GM19328 (cell line): ENCODE results near the gene CA10.

ENCODE experiments used
- ATAC-seq: cut with Tn5 transposase; IDR thresholded peaks from one replicate; pipeline ENCODE4 v1.9.1; 2021; ENCODE audit warnings: mild to moderate bottlenecking, moderate library complexity; ENCODE audit not compliant: unreplicated experiment

The CA10 gene

DNA sequence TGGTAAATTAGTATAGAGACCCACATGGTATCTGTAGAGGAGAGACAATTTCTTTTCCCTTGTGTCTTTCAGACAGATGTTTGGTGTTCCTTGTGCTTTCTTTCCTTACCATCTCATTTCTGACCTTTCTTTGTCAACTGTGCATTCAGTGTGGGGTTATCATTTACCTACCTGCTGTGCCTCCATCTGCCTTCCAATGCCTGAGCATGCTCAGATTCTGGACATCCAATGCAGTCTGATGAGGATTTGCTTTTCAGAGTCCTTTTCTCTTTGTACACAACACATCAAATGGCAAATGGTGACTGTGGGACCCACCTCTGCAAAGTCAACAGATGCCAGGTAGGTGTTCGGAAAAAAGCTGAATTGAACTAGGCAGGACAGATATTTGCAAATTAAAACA is 364.8 kb downstream of the CA10 start:
- ATAC-seq: no peak

- no peak for ATAC-seq
These were observed 379.7 kb downstream of the CA10 start for GRCh38 chr17:51778842-51779241.

DNA sequence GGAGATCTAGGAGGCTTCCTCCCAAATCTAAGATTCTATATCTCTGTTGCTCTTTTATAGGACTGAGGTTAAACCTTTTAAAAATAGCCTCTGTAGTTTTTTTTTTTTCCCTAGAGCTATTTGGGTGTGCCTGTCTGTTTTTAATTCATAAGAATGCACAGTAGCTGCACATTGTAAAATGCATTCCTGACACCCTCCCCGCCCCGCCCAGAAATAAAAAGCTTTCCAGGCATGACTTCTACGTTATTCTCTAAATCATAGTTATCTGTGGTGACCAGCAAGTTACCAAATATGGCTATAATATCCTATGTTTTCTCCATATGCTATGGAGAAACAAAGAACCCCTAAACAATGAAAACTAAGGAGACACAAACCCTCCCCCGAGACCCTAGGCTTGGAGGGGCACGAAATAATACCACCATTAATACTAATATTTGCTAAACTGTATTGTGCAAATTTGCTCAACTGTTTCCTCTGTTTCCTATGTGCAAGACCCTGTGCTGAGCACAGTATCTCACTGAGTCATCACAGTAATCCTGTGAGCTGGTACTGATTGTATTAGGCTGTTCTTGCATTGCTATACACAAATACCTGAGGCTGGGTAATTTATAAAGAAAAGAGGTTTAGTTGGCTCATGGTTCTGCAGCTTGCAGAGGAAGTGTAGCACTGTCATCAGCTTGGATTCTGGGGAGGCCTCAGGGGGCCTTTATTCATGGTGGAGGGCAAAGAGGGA is 388.3 kb downstream of the CA10 start:
- no peak for ATAC-seq

GRCh38 chr17:51769231-51769630 is 389.3 kb downstream of the CA10 start:
- no peak for ATAC-seq

GRCh38 chr17:51768706-51769105 is 389.8 kb downstream of the CA10 start:
- ATAC-seq: no peak

DNA sequence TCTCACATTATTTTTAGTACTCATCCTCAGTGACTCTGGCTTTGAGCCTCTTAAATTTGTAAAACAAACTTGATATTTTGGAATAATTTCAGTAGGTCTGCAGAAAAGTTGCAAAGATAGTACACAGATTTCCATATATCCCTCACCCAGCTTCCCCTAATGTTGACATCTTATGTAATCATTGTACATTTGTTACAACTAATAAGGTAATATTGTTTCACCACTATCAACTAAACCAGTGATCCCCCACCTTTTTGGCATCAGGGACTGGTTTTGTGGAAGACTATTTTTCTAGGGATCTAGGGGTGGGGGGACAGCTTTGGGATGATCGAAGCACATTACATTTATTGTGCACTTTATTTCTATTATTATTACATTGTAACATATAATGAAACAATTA is 391.2 kb downstream of the CA10 start:
- ATAC-seq: no peak

GRCh38 chr17:51765282-51766135 is 393.0 kb downstream of the CA10 start:
- no peak for ATAC-seq

DNA sequence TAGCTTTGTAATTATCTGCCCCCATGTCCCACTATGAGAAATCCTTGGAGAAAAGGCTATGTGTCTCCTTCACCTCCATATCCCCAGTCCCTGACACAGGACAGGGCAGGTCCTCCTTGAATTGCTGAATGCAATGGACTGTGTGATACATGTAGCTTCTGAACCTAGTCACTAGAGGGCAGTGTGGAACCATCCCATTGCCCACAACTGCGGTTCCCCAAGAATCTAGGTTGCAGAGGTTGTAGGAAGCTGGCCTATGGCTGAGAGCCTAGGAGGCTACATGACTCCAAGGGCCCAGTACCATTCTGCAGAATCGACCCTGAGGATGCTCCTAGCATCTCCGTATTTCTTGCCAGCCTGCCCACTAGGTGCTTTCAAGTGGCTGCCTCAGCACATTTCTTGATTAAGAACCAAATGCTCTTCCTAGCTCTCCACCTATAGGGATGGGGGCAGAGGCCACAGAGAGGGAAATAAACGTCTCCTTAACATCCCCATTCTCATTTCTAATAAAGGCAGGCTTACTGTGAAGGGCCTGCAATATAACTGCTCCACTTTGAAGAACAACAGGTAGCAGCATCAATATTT is 394.0 kb downstream of the CA10 start:
- ATAC-seq: peak; percentile 92

DNA sequence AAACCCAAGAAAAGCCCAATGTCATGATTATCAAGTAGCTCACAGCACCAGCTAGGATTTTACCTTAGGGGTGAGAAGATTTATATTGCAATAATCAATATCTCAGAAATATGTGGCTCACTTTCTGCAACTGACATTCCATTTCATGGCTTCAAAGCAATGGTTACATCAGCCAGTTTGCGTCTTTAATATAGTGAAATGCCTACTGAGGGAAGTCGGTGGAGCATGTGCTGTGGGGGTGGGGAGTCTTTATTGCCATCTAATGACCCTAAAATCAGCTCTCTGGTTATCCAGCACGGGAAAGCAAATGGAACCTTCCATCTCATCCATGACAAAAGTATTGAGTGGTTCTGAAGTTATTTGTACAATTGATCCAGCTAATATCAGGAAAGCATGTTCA is 395.5 kb downstream of the CA10 start:
- no peak for ATAC-seq

- ATAC-seq: no peak
These were observed 397.4 kb downstream of the CA10 start for GRCh38 chr17:51761105-51761504.

- no peak for ATAC-seq
These were observed 399.3 kb downstream of the CA10 start for GRCh38 chr17:51759260-51759659.

DNA sequence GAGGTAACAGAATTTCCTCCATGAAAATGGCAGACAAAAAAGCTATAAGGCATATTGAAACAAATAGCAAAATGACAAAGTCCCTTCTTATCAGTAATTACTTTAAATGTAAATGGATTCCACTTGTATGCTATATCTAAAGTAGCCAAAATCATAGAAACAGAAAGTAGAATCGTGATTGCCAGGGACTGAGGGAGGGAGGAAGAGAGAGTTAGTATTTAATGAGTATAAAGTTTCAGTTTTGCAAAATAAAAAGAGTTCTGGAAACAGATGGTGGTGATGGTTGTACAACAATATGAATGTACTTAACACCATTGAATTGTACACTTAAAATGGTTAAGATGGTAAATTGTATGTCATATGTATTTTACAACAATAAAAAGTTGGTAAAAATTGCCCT is 407.4 kb downstream of the CA10 start:
- ATAC-seq: no peak

DNA sequence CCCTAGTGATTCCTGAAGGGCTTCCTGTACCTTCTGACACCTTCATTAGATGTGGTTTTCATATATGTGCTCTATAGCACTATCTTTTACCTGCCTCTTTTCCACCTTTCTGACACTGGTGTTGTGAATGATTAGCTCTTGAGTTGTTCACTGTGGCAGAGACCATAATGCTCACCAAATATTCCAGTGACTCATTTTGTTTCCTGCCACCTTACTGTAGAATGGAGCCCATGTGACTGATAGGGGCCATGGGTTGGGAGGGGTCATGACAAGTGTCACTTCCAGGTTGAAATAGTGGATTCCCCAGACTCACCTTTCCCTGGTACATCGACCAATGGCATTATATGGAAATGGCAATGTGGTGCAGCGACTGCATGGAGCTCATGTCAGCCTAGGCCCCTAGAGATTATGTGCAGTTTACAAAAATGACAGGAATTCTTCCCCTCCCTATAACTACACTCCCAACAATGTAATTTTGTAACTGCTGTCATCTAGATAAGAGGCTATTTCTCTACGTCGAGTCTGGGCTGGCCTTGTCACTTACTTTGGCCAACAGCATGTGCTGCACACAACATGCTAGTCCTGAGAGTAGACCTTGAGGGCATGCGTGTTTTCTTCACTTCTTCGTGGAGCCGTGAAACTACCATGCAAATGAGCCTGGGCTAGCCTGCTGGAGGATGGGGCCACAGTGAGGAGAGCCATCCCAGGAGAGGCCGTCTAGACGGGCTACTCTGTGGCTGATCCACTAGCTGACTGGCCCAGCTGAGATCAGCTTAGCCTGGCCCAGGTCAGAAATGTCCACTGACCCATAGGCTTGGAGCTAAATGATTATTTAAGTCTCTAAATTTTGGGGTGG is 409.5 kb downstream of the CA10 start:
- no peak for ATAC-seq

DNA sequence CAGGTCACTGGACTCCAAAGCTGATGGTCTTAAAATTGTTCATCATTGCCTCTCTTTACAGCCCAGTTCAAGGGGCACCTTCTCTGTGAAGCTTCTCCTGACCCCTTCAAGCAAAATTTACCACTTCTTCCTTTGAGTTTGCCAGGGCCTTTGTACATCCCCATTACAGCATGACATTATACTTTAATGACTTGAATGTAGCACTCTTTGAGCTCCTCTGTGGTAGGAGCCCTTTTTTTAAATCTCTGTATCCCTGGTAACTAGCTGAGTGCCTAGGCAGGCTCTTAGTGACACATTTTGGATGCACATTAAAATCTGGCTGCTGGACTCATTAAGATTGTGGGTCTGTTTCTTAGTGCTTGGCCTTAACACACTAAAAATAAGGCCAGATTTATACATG is 412.1 kb downstream of the CA10 start:
- ATAC-seq: no peak

DNA sequence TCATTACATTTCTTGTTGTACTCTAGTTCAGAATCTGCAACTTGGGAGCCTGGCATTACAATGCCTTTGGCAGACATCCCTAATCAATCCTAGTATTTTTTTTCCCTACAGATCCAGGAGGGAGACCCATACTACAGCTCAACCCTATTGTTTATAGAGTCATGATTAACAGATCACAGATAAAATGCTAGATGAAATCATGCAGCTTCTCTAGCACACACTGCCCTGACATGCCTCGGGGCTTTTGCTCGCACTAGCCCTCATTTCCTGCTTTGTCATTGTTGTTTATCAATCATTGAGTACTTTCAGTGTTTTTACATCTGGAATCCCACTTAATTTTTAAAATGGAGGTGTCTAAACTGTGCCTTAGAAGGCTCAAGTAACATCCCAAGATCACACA is 412.5 kb downstream of the CA10 start:
- ATAC-seq: no peak

DNA sequence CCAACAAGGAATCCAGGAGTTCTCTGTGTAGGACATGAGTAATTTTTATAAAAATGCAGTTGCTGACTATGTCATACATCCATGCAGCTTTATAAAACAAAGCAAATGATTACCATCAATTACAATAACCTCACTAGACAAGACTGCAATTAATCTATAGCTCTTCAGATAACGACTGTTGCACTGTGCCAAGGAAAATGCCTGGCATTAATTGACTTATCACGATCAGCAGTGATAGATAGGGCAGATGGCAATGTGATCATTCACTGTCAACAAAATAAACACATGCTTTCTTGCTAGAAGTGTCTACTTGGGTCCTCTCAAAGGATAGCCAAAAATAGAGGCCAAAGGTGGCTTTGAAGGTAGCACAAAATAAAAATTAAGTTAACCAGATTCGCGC is 415.0 kb downstream of the CA10 start:
- no peak for ATAC-seq

- ATAC-seq: no peak
These were observed 415.9 kb downstream of the CA10 start for GRCh38 chr17:51742571-51742970.

GRCh38 chr17:51741458-51741857 is 417.1 kb downstream of the CA10 start:
- no peak for ATAC-seq

DNA sequence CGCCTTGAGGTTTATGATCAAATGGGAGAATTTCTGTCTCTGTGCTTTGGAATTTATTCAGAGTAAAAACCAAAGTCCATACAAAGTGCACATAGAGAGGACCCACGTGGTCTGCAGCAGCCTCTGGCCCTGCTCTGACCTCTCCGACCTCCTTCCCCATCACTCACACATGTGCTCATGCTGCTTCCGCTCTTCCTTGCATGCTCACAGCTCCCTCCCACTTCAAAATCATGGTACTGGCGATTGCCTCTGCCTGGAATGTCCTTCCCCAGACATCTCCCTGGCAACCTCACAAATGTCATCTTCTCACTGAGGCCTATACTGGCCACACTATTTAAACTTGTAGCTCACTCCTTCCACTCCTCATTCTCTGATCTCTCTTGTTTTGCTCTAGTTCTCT is 418.0 kb downstream of the CA10 start:
- ATAC-seq: no peak

- ATAC-seq: no peak
These were observed 419.1 kb downstream of the CA10 start for GRCh38 chr17:51739245-51739886.

DNA sequence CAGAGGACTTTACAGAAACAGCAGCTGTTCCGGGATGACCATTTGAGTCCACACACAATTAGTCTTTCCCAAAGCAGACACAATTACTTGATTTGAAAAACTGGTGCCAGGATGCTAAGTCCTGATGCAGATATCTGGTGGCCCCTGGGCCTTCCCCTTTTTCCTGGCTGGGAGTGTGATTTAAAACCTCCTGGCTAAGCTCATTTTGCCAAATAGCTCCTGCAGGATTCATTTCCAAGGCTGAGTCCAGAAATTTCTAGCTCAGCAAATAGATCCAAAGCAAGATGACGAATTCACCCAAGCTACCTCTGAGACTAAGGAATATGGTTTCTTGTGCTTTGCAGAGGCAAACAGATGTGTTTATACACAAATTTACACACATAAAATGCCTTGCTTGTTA is 422.2 kb downstream of the CA10 start:
- no peak for ATAC-seq
